GM18907 (cell line): ENCODE measurements around the gene UPK3B.
"Not testable (repeated sequence)": the region's sequence is repeated elsewhere in the genome, so short reads cannot be mapped to it uniquely, and the experiment has no call there.

Source experiments
- ATAC-seq: cut with Tn5 transposase; IDR thresholded peaks from one replicate; pipeline ENCODE4 v1.9.1; 2021; ENCODE audit warnings: mild to moderate bottlenecking, moderate library complexity; ENCODE audit not compliant: unreplicated experiment

The UPK3B gene

GRCh38 chr7:76512941-76513816 is 2.8 kb downstream of the UPK3B start:
- ATAC-seq: no peak

DNA sequence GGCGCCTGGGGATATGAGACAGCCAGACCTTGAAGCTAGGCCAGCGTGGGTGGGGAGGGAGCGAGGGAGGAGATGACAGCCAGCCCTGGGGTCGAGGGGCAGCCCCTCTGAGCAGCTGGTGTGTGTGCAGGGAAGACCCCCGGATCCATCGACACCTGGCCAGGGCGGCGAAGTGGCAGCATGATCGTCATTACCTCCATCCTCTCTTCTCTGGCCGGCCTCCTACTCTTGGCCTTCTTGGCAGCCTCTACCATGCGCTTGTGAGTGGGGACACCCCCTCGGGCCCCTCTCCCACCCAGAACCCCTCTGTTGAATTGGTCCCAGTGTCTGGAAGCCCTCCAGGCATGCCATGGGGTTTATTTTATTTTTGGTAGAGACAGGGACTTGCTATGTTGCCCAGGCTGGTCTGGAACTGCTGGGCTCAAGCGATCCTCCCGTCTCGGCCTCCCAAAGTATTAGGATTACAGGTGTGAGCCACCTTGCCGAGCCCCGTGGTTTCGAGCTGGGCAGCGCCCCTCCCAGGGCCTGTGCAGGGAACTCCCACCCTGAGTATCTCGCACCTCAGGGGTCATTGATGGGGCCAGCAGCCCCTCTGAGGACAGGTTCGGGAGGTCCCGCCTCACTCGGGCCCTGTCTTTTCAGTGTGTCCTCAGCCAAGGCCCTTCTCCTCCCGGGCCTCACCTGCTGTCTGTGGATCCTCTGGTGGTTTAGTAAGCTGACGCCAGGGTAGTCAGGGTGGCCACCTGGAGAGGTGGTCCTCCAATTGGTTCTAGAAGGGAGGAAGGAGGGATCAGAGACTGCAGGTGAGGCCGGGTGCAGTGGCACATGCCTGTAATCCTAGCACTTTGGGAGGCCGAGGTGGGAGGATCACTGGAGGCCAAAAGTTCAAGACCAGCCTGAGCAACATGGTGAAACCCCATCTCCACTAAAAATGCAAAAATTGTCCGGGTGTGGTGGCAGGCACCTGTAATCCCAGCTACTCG is 3.8 kb downstream of the UPK3B start:
- ATAC-seq: no peak

- ATAC-seq: no peak
Observed at GRCh38 chr7:76514926-76515771, 4.8 kb downstream of the UPK3B start.

DNA sequence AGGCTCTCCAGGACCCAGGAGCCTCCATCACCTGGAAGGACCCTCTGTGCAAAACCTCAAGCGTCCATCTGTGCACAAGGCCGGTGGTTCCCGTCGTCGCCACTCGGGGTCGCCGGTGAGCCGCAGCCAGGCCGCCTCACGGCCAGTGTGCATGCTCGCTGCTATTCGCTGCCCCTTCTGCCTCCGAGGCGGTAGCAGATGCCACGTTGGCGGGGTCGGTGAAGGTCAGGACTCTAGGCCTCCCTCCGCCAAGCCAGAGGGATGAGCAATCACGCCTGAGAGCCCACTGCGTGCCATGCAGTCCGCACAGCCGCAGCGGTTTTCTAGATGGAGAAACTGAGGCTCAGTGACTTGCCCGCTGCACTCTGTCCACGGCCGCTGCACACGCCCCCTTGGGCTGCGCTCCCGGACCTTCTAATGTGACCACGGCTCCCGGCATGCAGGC is 5.7 kb downstream of the UPK3B start:
- no peak for ATAC-seq

DNA sequence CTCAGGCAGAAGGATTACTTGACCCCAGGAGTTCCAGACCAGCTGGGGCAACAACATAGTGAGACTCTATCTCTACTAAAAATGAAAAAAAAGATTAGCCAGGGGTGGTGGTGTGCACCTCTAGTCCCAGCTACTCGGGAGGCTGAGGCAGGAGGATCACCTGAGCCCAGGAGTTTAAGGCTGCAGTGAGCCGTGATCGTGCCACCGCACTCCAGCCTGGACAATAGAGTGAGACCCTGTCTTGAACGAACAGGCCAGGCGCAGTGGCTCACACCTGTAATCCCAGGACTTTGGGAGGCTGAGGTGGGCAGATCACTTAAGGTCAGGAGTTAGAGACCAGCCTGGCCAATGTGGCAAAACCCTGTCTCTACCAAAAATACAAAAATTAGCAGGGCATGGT is 6.6 kb downstream of the UPK3B start:
- not testable (repeated sequence) for ATAC-seq

DNA sequence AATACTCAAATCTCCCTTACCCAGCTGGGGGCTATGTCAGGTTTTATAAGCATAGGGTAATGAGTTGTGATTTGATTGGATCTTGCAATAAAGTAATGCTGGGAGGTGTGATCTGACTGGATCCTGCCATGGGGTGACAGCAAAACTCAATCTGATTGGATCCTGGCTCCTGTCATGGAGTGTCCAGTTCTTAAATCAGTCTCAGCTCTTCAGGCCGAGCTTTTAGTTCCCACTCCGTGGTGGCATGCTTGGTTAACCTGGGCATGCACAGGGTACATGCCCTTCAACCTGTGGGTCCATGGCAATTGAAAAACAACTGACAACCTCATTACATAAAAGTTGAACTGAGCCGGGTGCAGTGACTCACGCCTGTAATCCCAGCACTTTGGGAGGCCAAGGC is 15.8 kb downstream of the UPK3B start:
- ATAC-seq: not testable (repeated sequence)

DNA sequence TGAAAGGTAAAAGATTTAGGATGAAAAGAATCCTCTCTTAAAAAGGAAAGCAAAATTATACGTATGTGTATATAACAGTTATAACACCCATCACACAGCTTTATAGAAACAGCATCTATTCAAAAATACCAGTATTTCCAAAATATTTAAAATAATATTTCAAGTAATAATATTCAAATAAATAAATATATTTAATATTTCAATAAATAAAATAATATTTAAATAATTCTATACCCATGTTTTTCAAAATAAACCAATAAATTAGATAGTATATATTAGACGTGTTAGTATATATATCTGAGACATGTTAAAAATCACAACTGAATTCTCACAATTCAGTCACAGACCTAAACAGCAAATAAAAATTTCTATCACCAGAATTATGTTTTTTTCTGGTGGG is 21.3 kb downstream of the UPK3B start:
- not testable (repeated sequence) for ATAC-seq

GRCh38 chr7:76543197-76543596 is 32.8 kb downstream of the UPK3B start, which contains the start of gene SPDYE16:
Gene SPDYE16 (minus strand): TSS chr7:76543297. CDS start chr7:76541459, 1,838 bp downstream.
- ATAC-seq: not testable (repeated sequence)

DNA sequence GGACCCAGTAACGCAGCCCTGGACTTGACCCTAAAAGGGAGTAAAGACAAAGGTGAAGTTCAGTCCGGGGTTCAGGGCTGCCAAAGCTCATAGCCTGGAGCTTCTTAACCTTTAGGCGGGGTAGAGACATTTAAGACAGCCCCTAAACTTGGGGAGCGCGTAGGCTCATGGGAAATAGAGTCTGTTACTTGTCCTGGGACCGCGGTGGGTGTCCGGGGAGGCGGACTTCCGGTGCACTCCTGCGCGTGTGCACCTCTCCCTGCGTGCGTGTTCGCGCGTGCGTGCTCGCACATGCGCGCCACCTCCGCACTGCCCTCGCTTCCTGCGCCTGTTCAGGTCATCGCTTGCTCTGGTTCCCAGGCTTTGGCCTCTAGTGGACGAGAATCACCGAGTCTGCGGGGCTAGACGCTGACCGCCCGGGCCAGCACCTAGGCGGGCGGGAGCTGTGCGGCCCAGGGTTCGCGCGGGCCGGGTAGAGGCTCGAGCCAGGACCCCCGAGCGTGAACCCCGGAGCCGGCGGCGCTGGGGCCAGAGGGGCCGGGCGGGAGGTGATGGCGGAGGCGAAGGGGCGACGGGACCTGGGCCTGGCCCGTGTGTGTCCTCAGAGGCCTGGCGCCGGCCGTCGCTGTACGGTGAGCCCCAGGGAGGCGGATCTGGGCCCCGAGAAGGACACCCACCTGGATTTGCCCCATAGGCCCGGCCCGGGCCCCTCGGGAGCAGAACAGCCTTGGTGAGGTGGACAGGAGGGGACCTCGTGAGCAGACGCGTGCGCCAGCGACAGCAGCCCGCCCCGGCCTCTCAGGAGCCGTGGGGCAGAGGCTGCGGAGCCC is 38.9 kb downstream of the UPK3B start:
- peak; percentile 99 for ATAC-seq

DNA sequence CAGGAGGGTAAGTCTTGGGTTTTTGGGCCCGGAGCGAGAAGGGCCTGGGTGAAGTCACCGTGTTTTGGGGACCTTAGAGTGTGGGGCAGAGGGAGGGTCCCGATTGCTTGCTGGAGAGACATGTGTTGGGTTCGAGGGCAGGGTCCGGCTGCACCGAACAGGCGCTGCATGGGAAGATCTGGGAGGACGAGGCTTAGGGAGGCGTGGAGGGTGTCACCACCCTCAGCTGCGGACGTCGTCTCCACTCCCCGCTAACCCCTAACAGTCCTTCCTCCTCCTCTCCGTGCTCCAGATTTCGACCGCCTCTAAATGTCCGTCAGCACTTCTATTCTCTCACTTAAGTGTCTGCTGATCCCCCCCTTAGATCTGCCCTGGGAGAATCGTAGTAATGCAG is 39.5 kb downstream of the UPK3B start:
- ATAC-seq: not testable (repeated sequence)

- ATAC-seq: not testable (repeated sequence)
Observed at GRCh38 chr7:76551992-76552391, 41.6 kb downstream of the UPK3B start.

GRCh38 chr7:76559685-76560084 is 49.3 kb downstream of the UPK3B start:
- ATAC-seq: not testable (repeated sequence)

- not testable (repeated sequence) for ATAC-seq
Observed at GRCh38 chr7:76560157-76560556, 49.8 kb downstream of the UPK3B start.

DNA sequence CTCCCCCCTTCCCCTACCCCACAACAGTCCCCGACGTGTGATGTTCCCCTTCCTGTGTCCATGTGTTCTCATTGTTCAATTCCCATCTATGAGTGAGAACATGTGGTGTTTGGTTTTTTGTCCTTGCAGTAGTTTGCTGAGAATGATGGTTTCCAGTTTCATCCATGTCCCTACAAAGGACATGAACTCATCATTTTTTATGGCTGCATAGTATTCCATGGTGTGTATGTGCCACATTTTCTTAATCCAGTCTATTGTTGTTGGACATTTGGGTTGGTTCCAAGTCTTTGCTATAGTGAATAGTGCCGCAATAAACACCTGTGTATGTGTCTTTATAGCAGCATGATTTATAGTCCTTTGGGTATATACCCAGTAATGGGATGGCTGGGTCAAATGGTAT is 51.0 kb downstream of the UPK3B start:
- ATAC-seq: not testable (repeated sequence)

DNA sequence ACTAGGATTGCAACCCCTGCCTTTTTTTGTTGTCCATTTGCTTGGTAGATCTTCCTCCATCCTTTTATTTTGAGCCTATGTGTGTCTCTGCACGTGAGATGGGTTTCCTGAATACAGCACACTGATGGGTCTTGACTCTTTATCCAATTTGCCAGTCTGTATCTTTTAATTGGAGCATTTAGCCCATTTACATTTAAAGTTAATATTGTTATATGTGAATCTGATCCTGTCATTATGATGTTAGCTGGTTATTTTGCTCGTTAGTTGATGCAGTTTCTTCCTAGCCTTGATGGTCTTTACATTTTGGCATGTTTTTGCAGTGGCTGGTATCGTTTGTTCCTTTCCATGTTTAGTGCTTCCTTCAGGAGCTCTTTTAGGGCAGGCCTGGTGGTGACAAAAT is 54.6 kb downstream of the UPK3B start:
- not testable (repeated sequence) for ATAC-seq
